GM19455 (cell line): ENCODE results near the gene BAZ2B.

ENCODE experiments used
- ATAC-seq: cut with Tn5 transposase; IDR thresholded peaks from one replicate; pipeline ENCODE4 v1.9.1; 2021; ENCODE audit not compliant: unreplicated experiment

Gene BAZ2B

DNA sequence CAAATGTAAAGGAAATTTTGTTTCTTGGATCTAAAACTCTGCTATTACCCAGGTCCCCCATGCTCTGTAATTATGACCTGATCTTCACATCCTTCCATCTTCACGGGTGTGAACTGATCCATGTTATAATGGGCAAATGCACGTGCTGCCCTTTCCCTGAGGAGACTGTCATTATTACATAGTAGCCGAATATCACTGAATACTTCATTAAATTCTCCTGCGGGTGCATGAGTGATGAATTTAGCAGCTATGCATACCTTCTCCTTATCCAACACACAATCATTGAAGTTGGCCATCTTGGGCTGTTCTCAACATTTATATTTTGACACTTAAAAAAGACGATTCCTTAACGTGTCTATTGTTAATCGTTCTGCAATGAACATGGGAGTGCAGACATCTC, 153.4 kb downstream of the BAZ2B start:
- ATAC-seq = no peak

DNA sequence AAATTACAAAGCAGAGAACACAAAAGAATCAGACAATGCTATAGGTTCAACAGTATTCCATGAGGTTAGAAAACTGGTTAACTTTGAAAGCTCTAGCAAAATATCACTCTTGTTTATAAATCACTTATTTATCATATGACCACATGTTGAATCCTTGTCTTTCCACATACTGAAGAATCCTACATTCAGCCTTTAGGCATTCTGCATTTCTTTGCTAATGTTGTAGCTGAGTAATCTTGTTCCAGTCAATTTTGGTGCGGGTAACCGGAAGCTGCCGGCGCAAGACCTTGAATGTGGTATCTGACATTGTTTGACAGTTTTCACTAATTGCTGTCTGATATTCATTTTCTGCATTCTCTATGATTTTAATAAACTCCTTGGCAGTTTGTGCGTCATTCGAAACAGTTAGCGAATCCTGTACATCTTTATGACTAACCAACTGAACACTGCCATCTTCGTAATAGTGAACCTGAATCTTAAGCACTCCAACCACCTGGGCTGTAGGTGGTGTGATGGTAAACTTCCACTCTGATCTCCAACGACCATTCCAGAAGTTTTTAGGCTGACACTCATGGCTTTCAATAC, 154.1 kb downstream of the BAZ2B start:
- no peak for ATAC-seq

- ATAC-seq = no peak
Observed at GRCh38 chr2:159461076-159461475, 155.3 kb downstream of the BAZ2B start.

DNA sequence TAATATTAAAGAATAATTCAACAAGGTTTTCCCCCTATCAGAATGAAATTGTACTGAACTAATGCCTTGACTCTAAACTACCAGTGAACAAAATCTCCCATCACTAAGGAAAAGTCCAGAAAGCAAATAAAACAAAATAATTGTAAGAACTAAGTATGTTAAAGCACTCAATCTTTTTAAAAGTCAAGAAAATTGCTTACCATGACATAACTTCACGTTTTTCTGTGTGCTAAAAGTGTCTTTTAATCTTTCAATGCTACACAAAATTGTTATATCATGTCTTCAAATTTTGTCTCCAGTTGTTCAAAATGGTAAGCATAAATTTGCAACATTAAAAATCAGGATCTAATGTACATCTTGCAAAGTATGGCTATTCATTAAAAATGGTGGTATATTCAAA, 156.1 kb downstream of the BAZ2B start:
- ATAC-seq = no peak

GRCh38 chr2:159459279-159459678, 157.1 kb downstream of the BAZ2B start:
- ATAC-seq = no peak

- no peak for ATAC-seq
Observed at GRCh38 chr2:159457589-159457988, 158.8 kb downstream of the BAZ2B start.

- no peak for ATAC-seq
Observed at GRCh38 chr2:159456500-159457426, 159.6 kb downstream of the BAZ2B start.

DNA sequence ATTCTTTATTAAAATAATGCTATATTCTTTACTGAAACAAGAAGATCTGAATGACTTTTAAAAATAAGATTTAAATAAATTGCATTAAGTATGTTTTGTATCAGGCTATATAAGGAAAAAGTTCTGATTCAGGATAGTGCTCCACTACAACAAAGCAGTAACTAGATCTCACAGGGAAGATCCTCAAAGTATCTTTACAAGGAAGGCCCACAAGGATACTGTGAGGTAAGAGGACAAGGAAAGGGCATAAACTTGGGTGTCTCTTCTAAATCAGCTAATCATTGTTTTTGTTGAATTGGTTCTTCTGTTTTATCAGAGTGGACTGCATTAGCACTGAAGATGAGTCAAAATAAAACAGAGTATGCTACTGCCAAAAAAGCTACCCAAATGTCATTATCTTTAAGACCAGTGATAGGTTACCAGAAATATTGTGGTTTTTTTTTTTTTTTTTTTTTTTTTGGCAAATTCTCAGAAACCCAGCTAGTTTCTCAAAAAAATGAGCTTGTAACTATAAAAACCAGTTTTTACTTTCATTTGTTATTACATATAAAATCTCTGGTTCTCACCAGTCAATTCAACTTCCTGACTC, 160.9 kb downstream of the BAZ2B start:
- no peak for ATAC-seq

GRCh38 chr2:159454185-159454584, 162.2 kb downstream of the BAZ2B start:
- no peak for ATAC-seq

GRCh38 chr2:159450180-159450579, 166.2 kb downstream of the BAZ2B start:
- no peak for ATAC-seq

DNA sequence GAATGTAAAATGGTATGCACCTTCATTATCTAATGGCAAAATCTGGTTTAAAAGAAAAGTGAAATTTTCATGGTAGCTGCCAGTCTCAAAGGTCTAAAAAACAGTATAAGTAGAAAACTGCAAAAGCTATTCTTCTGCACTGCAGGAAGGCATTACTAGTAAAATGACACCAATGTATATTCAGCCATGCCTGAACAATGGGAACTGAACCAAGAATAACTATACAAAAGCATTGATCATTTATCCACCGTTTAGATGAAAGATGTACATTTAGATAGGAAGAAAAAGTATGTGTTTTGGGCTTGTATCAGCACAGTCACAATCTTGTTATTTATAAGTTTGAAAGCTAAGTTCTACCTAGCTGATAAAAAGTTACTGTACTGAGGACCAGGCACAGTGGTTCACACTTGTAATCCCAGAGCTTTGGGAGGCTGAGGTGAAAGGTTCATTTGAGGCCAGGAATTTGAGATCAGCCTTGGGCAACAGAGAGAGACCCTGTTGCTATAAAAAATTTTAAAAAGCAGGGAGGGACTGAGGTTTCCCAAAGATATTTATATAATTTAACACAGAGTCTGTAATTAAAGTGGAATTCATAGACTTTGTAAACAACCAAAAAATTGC, 166.7 kb downstream of the BAZ2B start:
- no peak for ATAC-seq

- no peak for ATAC-seq
Observed at GRCh38 chr2:159446817-159447216, 169.5 kb downstream of the BAZ2B start.

DNA sequence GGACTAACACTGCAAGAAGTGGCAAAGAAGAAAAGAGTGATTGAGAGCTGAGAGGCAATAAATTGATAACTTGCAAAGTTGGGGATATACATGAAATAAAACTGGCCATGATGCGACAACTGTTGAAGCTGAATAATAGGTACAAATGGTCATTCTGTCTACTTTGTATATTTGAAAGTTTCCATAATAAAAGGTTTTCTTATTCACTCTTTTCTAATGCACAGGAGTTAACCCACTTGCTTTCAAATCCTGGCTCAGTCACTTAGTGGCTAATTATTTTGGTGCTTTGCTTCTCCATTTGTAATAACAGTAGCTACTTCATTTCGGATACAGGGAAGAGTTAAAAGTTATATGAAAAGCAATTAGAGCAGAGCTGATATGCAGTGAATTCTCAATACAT, 170.1 kb downstream of the BAZ2B start:
- no peak for ATAC-seq

GRCh38 chr2:159445307-159445706, 171.0 kb downstream of the BAZ2B start:
- ATAC-seq = no peak

- no peak for ATAC-seq
Observed at GRCh38 chr2:159444754-159445153, 171.6 kb downstream of the BAZ2B start.

GRCh38 chr2:159442159-159442852, 174.0 kb downstream of the BAZ2B start:
- ATAC-seq = no peak

GRCh38 chr2:159441182-159441581, 175.2 kb downstream of the BAZ2B start:
- ATAC-seq = no peak

- no peak for ATAC-seq
Observed at GRCh38 chr2:159439421-159439820, 176.9 kb downstream of the BAZ2B start.

DNA sequence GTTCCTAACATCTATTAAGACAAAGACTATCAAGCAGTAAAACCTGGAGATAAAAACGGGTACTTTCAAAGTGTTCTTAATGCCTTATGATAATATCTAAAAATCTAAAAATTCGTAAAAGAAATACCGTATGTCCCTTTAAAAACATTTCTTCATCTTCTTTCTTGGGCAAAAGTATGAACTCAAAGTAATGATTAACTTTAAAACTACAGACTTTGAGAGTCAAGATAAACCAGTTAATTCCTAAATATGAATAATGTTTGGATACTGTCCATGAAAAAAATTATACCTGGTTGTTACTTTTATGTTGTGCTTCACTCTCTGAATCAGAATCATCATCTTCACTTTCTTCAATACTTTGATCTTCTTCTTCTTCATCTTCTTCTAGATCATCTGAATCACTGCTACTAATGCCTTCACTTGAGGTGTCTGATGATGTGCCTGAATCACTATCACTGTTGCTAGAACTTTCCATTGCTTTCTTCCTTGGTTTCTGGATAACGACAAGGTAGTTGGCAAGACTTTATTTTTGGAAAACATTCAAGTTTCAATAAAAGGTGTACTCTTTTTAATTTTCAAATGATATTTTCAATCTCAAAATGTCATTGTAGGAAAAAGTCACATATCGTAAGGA, 177.5 kb downstream of the BAZ2B start:
- no peak for ATAC-seq

DNA sequence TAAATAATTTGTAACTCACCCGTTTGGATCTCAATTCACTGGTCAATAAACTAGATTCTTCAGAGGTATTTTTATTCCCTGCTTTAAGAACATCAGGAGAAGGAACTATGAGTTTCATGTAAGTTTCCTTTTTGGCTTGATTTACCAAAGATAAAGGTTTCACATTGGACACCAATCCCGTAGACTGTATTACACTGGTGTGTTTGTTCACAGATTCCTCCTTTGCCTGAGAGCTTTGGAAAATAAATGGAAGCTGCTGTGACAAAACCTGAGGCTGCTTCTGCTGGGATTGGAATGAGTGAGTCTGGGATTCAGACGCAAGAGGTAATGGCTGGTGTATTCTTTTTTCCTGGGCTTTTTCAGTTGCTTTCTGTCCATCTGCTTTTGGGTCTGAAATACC, 178.1 kb downstream of the BAZ2B start:
- no peak for ATAC-seq

DNA sequence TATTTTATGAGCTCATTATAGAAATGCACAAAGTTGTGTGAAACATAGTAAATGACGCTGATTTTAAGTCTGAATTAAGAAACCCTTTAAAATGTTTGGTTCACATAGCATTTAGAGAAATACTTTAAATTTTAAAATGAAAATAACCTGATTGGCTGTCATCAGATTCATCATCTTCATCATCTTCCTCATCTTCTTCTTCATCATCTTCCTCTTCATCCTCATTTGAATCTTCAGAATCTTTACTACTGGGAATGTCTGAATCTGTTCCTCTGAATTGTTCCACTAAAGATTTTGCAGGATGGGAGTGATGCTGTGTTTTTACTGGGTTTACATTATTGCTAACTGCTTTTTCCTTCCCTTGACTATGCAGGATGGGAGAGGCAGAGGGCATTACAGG, 183.7 kb downstream of the BAZ2B start:
- no peak for ATAC-seq
